Natural killer cell (primary cell): ENCODE results near the gene NSFL1C. TPM values are rescaled to one million over a fixed set of nuclear protein-coding genes. Genes with fewer than 3 reads are reported as not detected.
A peak's percentile ranks its signal among the peaks of the same experiment; 100 is the strongest.
"Not testable (repeated sequence)": the region's sequence is repeated elsewhere in the genome, so short reads cannot be mapped to it uniquely, and the experiment has no call there.

Experiments
- ATAC-seq, 3 donors: fragments of 150-1000 bp in 2 of 3; fragments of 200-7000 bp in 1 of 3; cut with Tn5 transposase; 1 replicate in 1 of 3; 2 replicates in 2 of 3; pipeline ENCODE4 v1.10.0; 2021; ENCODE audit warnings: mild to moderate bottlenecking in 2 of 3, moderate library complexity in 2 of 3
- DNase-seq, 2 donors: peaks; one replicate each; pipeline versions ENCODE4 v3.0.0 to v3.0.0-alpha.2; 2013 to 2021; ENCODE audit warnings: mixed read lengths in 1 of 2
- H3K27ac ChIP-seq: one replicate; pipeline ENCODE4 v1.5.1; 2013; ENCODE audit warnings: mild to moderate bottlenecking, low read length
- H3K27me3 ChIP-seq: one replicate; pipeline ENCODE4 v1.6.1; 2013; ENCODE audit warnings: low read length; ENCODE audit not compliant: control insufficient read depth, insufficient read depth
- H3K36me3 ChIP-seq: one replicate; pipeline ENCODE4 v1.6.1; 2013; ENCODE audit warnings: low read length; ENCODE audit not compliant: control insufficient read depth, insufficient read depth
- H3K4me1 ChIP-seq: one replicate; pipeline ENCODE4 v1.6.1; 2013; ENCODE audit warnings: low read length; ENCODE audit not compliant: control insufficient read depth, insufficient read depth
- H3K4me3 ChIP-seq: one replicate; pipeline ENCODE4 v1.5.1; 2013; ENCODE audit warnings: low read length
- H3K9me3 ChIP-seq: one replicate; pipeline ENCODE4 v1.6.1; 2013; ENCODE audit warnings: low read length; ENCODE audit not compliant: control insufficient read depth, insufficient read depth
- H3K27ac Mint-ChIP-seq, 2 donors: one replicate each; pipeline ENCODE4 v1.8.0; 2022; ENCODE audit warnings: mild to moderate bottlenecking in 2 of 2, mixed read lengths in 2 of 2, moderate library complexity in 1 of 2
- H3K27me3 Mint-ChIP-seq, 2 donors: one replicate each; pipeline ENCODE4 v1.8.0; 2022; ENCODE audit warnings: low read depth in 2 of 2, mixed read lengths in 2 of 2
- H3K36me3 Mint-ChIP-seq: one replicate; pipeline ENCODE4 v1.8.0; 2022; ENCODE audit warnings: mixed read lengths
- H3K4me1 Mint-ChIP-seq, 2 donors: one replicate each; pipeline ENCODE4 v1.8.0; 2022; ENCODE audit warnings: mixed read lengths in 2 of 2
- H3K4me3 Mint-ChIP-seq: one replicate; pipeline ENCODE4 v1.8.0; 2022; ENCODE audit warnings: mild to moderate bottlenecking, moderate library complexity, mixed read lengths
- H3K9me3 Mint-ChIP-seq, 2 donors: one replicate each; pipeline ENCODE4 v1.8.0; 2022; ENCODE audit warnings: mixed read lengths in 2 of 2
- CTCF ChIP-seq: fragments of 200-600 bp; IDR thresholded peaks from one replicate; pipeline ENCODE4 v1.8.0; 2022; ENCODE audit warnings: antibody characterized with exemption
- WGBS: methylation state at CpG from one replicate; pipeline ENCODE4 v1.1.7; 2013; ENCODE audit warnings: missing lambda C conversion rate; ENCODE audit not compliant: insufficient coverage; 5-methylcytosine and 5-hydroxymethylcytosine counted together
- intact Hi-C: fragments of 100-400 bp; cut with micrococcal nuclease; formaldehyde crosslinking; loops from one replicate; pipeline ENCODE4 v1.14.2; 2022
- total RNA-seq, 4 donors: library from RNA; stranded (reverse); fragments of 120-200 nt in 1 of 4; gene quantifications; one replicate each; pipeline versions ENCODE4 v1.2.3 to v1.2.4, GENCODE V29; 2013 to 2022

Gene NSFL1C
- total RNA-seq, 3 donors from 2014 or later (not counting 1 experiment from before 2014, with no cell fraction given): 53.9 to 69.0 (median 66.2) TPM

GRCh38 chr20:1503564-1504227 lies 37.0 kb upstream of the NSFL1C start:
- Mint-ChIP-seq H3K36me3 (peaks cover 10% of the 10 kb centered on the region), H3K27ac (peak overlapping the region in 1 of 2 donors; percentile 3), H3K4me3 (no peak overlapping the region), H3K27me3 (peaks cover 28 to 74% of the 10 kb centered on the region in 2 donors), H3K4me1 (peaks cover 4 to 6% of the 10 kb centered on the region in 2 donors), H3K9me3 (no peaks in the 10 kb centered on the region)
- WGBS: 3% methylated on average over 8 of the region's 8 CpGs
- Histone ChIP-seq H3K4me1 (no peaks in the 10 kb centered on the region), H3K4me3 (no peak overlapping the region), H3K36me3 (no peaks in the 10 kb centered on the region), H3K27me3 (peaks cover 9% of the 10 kb centered on the region), H3K9me3 (no peaks in the 10 kb centered on the region), H3K27ac (no peak overlapping the region)
- ATAC-seq (peak; percentile 99 to 100 (median 99)), DNase-seq (peak; percentile 52 to 91)
- intact Hi-C loops: no loop called here
- peak; percentile 87 for TF ChIP-seq CTCF

GRCh38 chr20:1500496-1500895 lies 33.8 kb upstream of the NSFL1C start:
- TF ChIP-seq CTCF: no peak
- H3K4me1 Mint-ChIP-seq: peaks cover 4 to 6% of the 10 kb centered on the region in 2 donors
- Histone ChIP-seq H3K4me1 (no peaks in the 10 kb centered on the region), H3K27ac (no peak overlapping the region), H3K27me3 (peaks cover 9% of the 10 kb centered on the region), H3K9me3 (no peaks in the 10 kb centered on the region), H3K4me3 (no peak overlapping the region), H3K36me3 (no peaks in the 10 kb centered on the region)
- H3K27me3 Mint-ChIP-seq: peaks cover 29 to 95% of the 10 kb centered on the region in 2 donors
- DNase-seq (no peak), ATAC-seq (no peak)
- intact Hi-C loops: no loop called here
- H3K36me3 Mint-ChIP-seq: peaks cover 17% of the 10 kb centered on the region
- no peaks in the 10 kb centered on the region for H3K9me3 Mint-ChIP-seq
- WGBS: 36% methylated on average over 3 of the region's 3 CpGs
- no peak overlapping the region for H3K27ac Mint-ChIP-seq
- no peak overlapping the region for H3K4me3 Mint-ChIP-seq

- Mint-ChIP-seq H3K27ac (no peak overlapping the region), H3K27me3 (peaks cover 33 to 95% of the 10 kb centered on the region in 2 donors), H3K36me3 (peaks cover 17% of the 10 kb centered on the region), H3K9me3 (no peaks in the 10 kb centered on the region), H3K4me1 (peaks cover 4 to 6% of the 10 kb centered on the region in 2 donors), H3K4me3 (no peak overlapping the region)
- no peaks in the 10 kb centered on the region for H3K36me3 ChIP-seq
- ATAC-seq (no peak), DNase-seq (no peak)
- WGBS: 88% methylated on average over 8 of the region's 8 CpGs
- TF ChIP-seq CTCF: no peak
- intact Hi-C loops: no loop called here
- H3K4me3 ChIP-seq: no peak overlapping the region
- peaks cover 9% of the 10 kb centered on the region for H3K27me3 ChIP-seq
- H3K27ac ChIP-seq: no peak overlapping the region
- H3K9me3 ChIP-seq: no peaks in the 10 kb centered on the region
- H3K4me1 ChIP-seq: no peaks in the 10 kb centered on the region
Observed at GRCh38 chr20:1499528-1500420, 33.1 kb upstream of the NSFL1C start.

GRCh38 chr20:1497371-1497770 lies 30.7 kb upstream of the NSFL1C start:
- H3K27me3 ChIP-seq, H3K4me3 Mint-ChIP-seq, H3K36me3 ChIP-seq, H3K9me3 ChIP-seq, H3K9me3 Mint-ChIP-seq, H3K4me1 Mint-ChIP-seq, H3K4me3 ChIP-seq, H3K4me1 ChIP-seq, H3K27ac Mint-ChIP-seq, H3K36me3 Mint-ChIP-seq, ATAC-seq, DNase-seq, H3K27ac ChIP-seq, intact Hi-C loops: not testable (repeated sequence)
- peaks cover 41 to 97% of the 10 kb centered on the region in 2 donors for H3K27me3 Mint-ChIP-seq
- WGBS: 93% methylated on average over 5 of the region's 5 CpGs
